Activated T-cell treated with anti-CD3 and anti-CD28 coated beads, Interleukin-2, amount 50 U/mL, for 72 hours (primary cell): ENCODE measurements around the gene E2F6. TPM values are rescaled to one million over a fixed set of nuclear protein-coding genes. Genes with fewer than 3 reads are reported as not detected.

ENCODE experiments used
- ATAC-seq, 2 donors: fragments of 150-1000 bp; cut with Tn5 transposase; replicated peaks in 1 of 2; 2 replicates each; pipeline ENCODE4 v1.10.0; 2021; ENCODE audit warnings: moderate library complexity in 2 of 2, mild to moderate bottlenecking in 1 of 2
- DNase-seq, 2 donors: peaks; one replicate each; pipeline ENCODE4 v3.0.0; 2021 to 2022; ENCODE audit warnings: mixed read lengths in 1 of 2
- H3K27ac Mint-ChIP-seq: one replicate; pipeline ENCODE4 v1.8.0; 2022; ENCODE audit warnings: mild to moderate bottlenecking, moderate library complexity, mixed read lengths
- H3K27me3 Mint-ChIP-seq: one replicate; pipeline ENCODE4 v1.8.0; 2022; ENCODE audit warnings: low read depth, mixed read lengths
- H3K36me3 Mint-ChIP-seq, 2 donors: one replicate each; pipeline ENCODE4 v1.8.0; 2022; ENCODE audit warnings: mixed read lengths in 2 of 2, mild to moderate bottlenecking in 1 of 2; ENCODE audit not compliant: insufficient read depth in 2 of 2
- H3K4me1 Mint-ChIP-seq: one replicate; pipeline ENCODE4 v1.8.0; 2022; ENCODE audit warnings: low read depth, mixed read lengths
- H3K4me3 Mint-ChIP-seq, 2 donors: one replicate each; pipeline ENCODE4 v1.8.0; 2022; ENCODE audit warnings: mild to moderate bottlenecking in 2 of 2, mixed read lengths in 2 of 2, moderate library complexity in 2 of 2
- H3K9me3 Mint-ChIP-seq, 2 donors: one replicate each; pipeline ENCODE4 v1.8.0; 2022; ENCODE audit warnings: mixed read lengths in 2 of 2
- total RNA-seq, 2 donors: library from RNA; stranded (reverse); gene quantifications; one replicate each; pipeline ENCODE4 v1.2.3, GENCODE V29; 2022

The E2F6 gene
- total RNA-seq, 2 donors from 2014 or later: 6.8 to 8.3 TPM

- Mint-ChIP-seq H3K4me3 (no peak overlapping the region), H3K27me3 (peaks cover 14% of the 10 kb centered on the region), H3K4me1 (no peaks in the 10 kb centered on the region), H3K36me3 (peaks cover 0 to 2% of the 10 kb centered on the region in 2 donors), H3K9me3 (peaks cover 0 to 2% of the 10 kb centered on the region in 2 donors), H3K27ac (no peak overlapping the region)
- ATAC-seq (no peak), DNase-seq (no peak)
These were observed 36.9 kb upstream of the E2F6 start for GRCh38 chr2:11502740-11503292.

- Mint-ChIP-seq H3K36me3 (peaks cover 0 to 2% of the 10 kb centered on the region in 2 donors), H3K27me3 (peaks cover 7% of the 10 kb centered on the region), H3K4me1 (no peaks in the 10 kb centered on the region), H3K9me3 (peaks cover 0 to 2% of the 10 kb centered on the region in 2 donors), H3K27ac (no peak overlapping the region), H3K4me3 (no peak overlapping the region)
- ATAC-seq (peak in 1 of 2 donors; percentile 17), DNase-seq (no peak)
These were observed 34.8 kb upstream of the E2F6 start for GRCh38 chr2:11500702-11501303.

GRCh38 chr2:11499081-11499743 lies 33.3 kb upstream of the E2F6 start:
- Mint-ChIP-seq H3K27me3 (peaks cover 7% of the 10 kb centered on the region), H3K36me3 (peaks cover 0 to 2% of the 10 kb centered on the region in 2 donors), H3K9me3 (peaks cover 0 to 2% of the 10 kb centered on the region in 2 donors), H3K4me1 (no peaks in the 10 kb centered on the region), H3K4me3 (no peak overlapping the region), H3K27ac (no peak overlapping the region)
- no peak for ATAC-seq
- no peak for DNase-seq

GRCh38 chr2:11498543-11499034 lies 32.6 kb upstream of the E2F6 start:
- DNase-seq: peak; percentile 8 to 21

GRCh38 chr2:11495844-11496681 lies 30.1 kb upstream of the E2F6 start:
- ATAC-seq: no peak
- H3K27ac Mint-ChIP-seq: no peak overlapping the region
- H3K4me3 Mint-ChIP-seq: no peak overlapping the region
- no peaks in the 10 kb centered on the region for H3K4me1 Mint-ChIP-seq
- no peaks in the 10 kb centered on the region for H3K27me3 Mint-ChIP-seq
- DNase-seq: no peak
- H3K9me3 Mint-ChIP-seq: no peaks in the 10 kb centered on the region
- H3K36me3 Mint-ChIP-seq: no peaks in the 10 kb centered on the region

More at GRCh38 chr2:11498543-11499034, 32.6 kb upstream of the E2F6 start:
- Mint-ChIP-seq H3K27me3 (peaks cover 7% of the 10 kb centered on the region), H3K4me1 (no peaks in the 10 kb centered on the region), H3K36me3 (peaks cover 0 to 2% of the 10 kb centered on the region in 2 donors), H3K4me3 (no peak overlapping the region), H3K9me3 (no peaks in the 10 kb centered on the region), H3K27ac (no peak overlapping the region)
- ATAC-seq: peak; percentile 34 to 80

- H3K9me3 Mint-ChIP-seq: peaks cover 0 to 1% of the 10 kb centered on the region in 2 donors
- ATAC-seq (no peak), DNase-seq (no peak)
- H3K27me3 Mint-ChIP-seq: no peaks in the 10 kb centered on the region
- H3K4me1 Mint-ChIP-seq: no peaks in the 10 kb centered on the region
- H3K4me3 Mint-ChIP-seq: no peak overlapping the region
- no peaks in the 10 kb centered on the region for H3K36me3 Mint-ChIP-seq
- no peak overlapping the region for H3K27ac Mint-ChIP-seq
These were observed 28.3 kb upstream of the E2F6 start for GRCh38 chr2:11494310-11494709.

- ATAC-seq (no peak), DNase-seq (no peak)
- no peak overlapping the region for H3K4me3 Mint-ChIP-seq
- H3K27ac Mint-ChIP-seq: no peak overlapping the region
- H3K27me3 Mint-ChIP-seq: no peaks in the 10 kb centered on the region
- H3K36me3 Mint-ChIP-seq: no peaks in the 10 kb centered on the region
- H3K9me3 Mint-ChIP-seq: peaks cover 0 to 1% of the 10 kb centered on the region in 2 donors
- no peaks in the 10 kb centered on the region for H3K4me1 Mint-ChIP-seq
These were observed 27.3 kb upstream of the E2F6 start for GRCh38 chr2:11493282-11493681.

GRCh38 chr2:11492720-11493119 lies 26.8 kb upstream of the E2F6 start:
- Mint-ChIP-seq H3K27ac (no peak overlapping the region), H3K36me3 (no peaks in the 10 kb centered on the region), H3K9me3 (peaks cover 0 to 1% of the 10 kb centered on the region in 2 donors), H3K4me1 (no peaks in the 10 kb centered on the region), H3K27me3 (peaks cover 1% of the 10 kb centered on the region), H3K4me3 (no peak overlapping the region)
- DNase-seq (no peak), ATAC-seq (no peak)

GRCh38 chr2:11492244-11492643 lies 26.3 kb upstream of the E2F6 start:
- H3K27me3 Mint-ChIP-seq: peaks cover 6% of the 10 kb centered on the region
- no peaks in the 10 kb centered on the region for H3K36me3 Mint-ChIP-seq
- peaks cover 0 to 1% of the 10 kb centered on the region in 2 donors for H3K9me3 Mint-ChIP-seq
- no peak for DNase-seq
- H3K4me3 Mint-ChIP-seq: no peak overlapping the region
- ATAC-seq: no peak
- no peaks in the 10 kb centered on the region for H3K4me1 Mint-ChIP-seq
- no peak overlapping the region for H3K27ac Mint-ChIP-seq

GRCh38 chr2:11491348-11491933 lies 25.5 kb upstream of the E2F6 start:
- Mint-ChIP-seq H3K4me1 (no peaks in the 10 kb centered on the region), H3K27ac (no peak overlapping the region), H3K27me3 (peaks cover 9% of the 10 kb centered on the region), H3K9me3 (peaks cover 0 to 1% of the 10 kb centered on the region in 2 donors), H3K4me3 (no peak overlapping the region), H3K36me3 (no peaks in the 10 kb centered on the region)
- DNase-seq: no peak
- no peak for ATAC-seq

GRCh38 chr2:11490194-11490593 lies 24.2 kb upstream of the E2F6 start:
- Mint-ChIP-seq H3K36me3 (no peaks in the 10 kb centered on the region), H3K4me1 (no peaks in the 10 kb centered on the region), H3K27ac (no peak overlapping the region), H3K9me3 (peaks cover 0 to 1% of the 10 kb centered on the region in 2 donors), H3K27me3 (peaks cover 22% of the 10 kb centered on the region), H3K4me3 (no peak overlapping the region)
- ATAC-seq: no peak
- DNase-seq: no peak

- no peak for DNase-seq
- Mint-ChIP-seq H3K4me3 (no peak overlapping the region), H3K4me1 (no peaks in the 10 kb centered on the region), H3K36me3 (no peaks in the 10 kb centered on the region), H3K27ac (no peak overlapping the region), H3K27me3 (peaks cover 32% of the 10 kb centered on the region), H3K9me3 (peaks cover 0 to 1% of the 10 kb centered on the region in 2 donors)
- ATAC-seq: no peak
These were observed 22.8 kb upstream of the E2F6 start for GRCh38 chr2:11488809-11489208.
